Measurements from ENCODE around the gene KPNB1.

DNA sequence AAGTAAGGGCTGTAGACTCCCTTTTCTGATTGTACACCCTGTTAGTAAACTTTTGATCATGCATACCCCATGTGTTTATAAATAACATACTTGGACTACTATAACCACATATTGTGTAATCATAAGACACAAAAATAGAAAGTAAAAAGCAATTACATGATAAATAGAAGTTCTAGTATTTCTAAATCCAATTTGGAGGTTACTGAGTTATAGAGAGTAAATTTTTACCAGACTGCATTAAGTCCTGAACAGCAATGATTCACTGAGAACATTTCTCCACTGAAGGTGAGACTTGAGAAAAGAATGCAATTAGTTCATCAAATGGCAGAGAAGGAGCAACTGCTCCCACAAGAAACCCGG is 36.5 kb downstream of the KPNB1 start:
- TF ChIP-seq, protein P1, sequence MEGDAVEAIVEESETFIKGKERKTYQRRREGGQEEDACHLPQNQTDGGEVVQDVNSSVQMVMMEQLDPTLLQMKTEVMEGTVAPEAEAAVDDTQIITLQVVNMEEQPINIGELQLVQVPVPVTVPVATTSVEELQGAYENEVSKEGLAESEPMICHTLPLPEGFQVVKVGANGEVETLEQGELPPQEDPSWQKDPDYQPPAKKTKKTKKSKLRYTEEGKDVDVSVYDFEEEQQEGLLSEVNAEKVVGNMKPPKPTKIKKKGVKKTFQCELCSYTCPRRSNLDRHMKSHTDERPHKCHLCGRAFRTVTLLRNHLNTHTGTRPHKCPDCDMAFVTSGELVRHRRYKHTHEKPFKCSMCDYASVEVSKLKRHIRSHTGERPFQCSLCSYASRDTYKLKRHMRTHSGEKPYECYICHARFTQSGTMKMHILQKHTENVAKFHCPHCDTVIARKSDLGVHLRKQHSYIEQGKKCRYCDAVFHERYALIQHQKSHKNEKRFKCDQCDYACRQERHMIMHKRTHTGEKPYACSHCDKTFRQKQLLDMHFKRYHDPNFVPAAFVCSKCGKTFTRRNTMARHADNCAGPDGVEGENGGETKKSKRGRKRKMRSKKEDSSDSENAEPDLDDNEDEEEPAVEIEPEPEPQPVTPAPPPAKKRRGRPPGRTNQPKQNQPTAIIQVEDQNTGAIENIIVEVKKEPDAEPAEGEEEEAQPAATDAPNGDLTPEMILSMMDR (IDR thresholded peaks at IDR 0.05 in 8 of 11, conservative IDR thresholded peaks at IDR 0.05 in 3 of 11), result no peak
- TF ChIP-seq POLR2A (IDR thresholded peaks at IDR 0.05), result no peak

Data from spleen (tissue), 7 donors.